ENCODE measurements around the gene STRAP.

The STRAP gene

GRCh38 chr12:15892645-15893259 lies 10.6 kb downstream of the STRAP start:
- Histone ChIP-seq H3K4me3 (ENCODE audit: insufficient read depth, low read length, poor library complexity, severe bottlenecking) (no peak overlapping the region), H3K27me3 (ENCODE audit: low read length) (no peaks in the 10 kb centered on the region), H3K79me2 (ENCODE audit: insufficient read depth, low read length) (peaks cover 20% of the 10 kb centered on the region), H3F3A (ENCODE audit: insufficient read depth) (peaks cover 13% of the 10 kb centered on the region; the same call in 1 of the 2 replicates), H3K9me2 (replicated peaks; ENCODE audit: insufficient read depth, low read length) (no peaks in the 10 kb centered on the region), H3K36me3 (ENCODE audit: low read length) (peaks cover 57% of the 10 kb centered on the region; the same call in 1 of the 2 replicates), H3K27ac (ENCODE audit: low read depth, low read length) (no peak overlapping the region), H2AFZ (ENCODE audit: low read depth, low read length, severe bottlenecking) (no peak overlapping the region), H3K4me2 (ENCODE audit: low read depth, low read length, poor library complexity, severe bottlenecking) (no peak overlapping the region), H3K9me3 (ENCODE audit: insufficient read depth, low read length) (no peaks in the 10 kb centered on the region), H3K9ac (ENCODE audit: low read length) (no peak overlapping the region), H4K20me1 (ENCODE audit: low read depth, low read length) (peaks cover 2% of the 10 kb centered on the region; the same call in 1 of the 2 replicates)
- TF ChIP-seq CTCF (IDR thresholded peaks at IDR 0.05; ENCODE audit: insufficient read depth, low read length, poor library complexity, severe bottlenecking), result no peak
- no peak for TF ChIP-seq EZH2phosphoT487 (conservative IDR thresholded peaks at IDR 0.05; ENCODE audit: low read length)

- H3K4me3 ChIP-seq (ENCODE audit: insufficient read depth, low read length, poor library complexity, severe bottlenecking), result no peak overlapping the region
- peaks cover 15% of the 10 kb centered on the region for H3K79me2 ChIP-seq (ENCODE audit: insufficient read depth, low read length)
- H4K20me1 ChIP-seq (ENCODE audit: low read depth, low read length), result peaks cover 2% of the 10 kb centered on the region; the same call in 1 of the 2 replicates
- H3K9me2 ChIP-seq (replicated peaks; ENCODE audit: insufficient read depth, low read length), result no peaks in the 10 kb centered on the region
- peaks cover 53% of the 10 kb centered on the region; the same call in 1 of the 2 replicates for H3K36me3 ChIP-seq (ENCODE audit: low read length)
- H2AFZ ChIP-seq (ENCODE audit: low read depth, low read length, severe bottlenecking), result no peak overlapping the region
- peaks cover 18% of the 10 kb centered on the region; the same call in 1 of the 2 replicates for H3F3A ChIP-seq (ENCODE audit: insufficient read depth)
- no peak overlapping the region for H3K9ac ChIP-seq (ENCODE audit: low read length)
- H3K27me3 ChIP-seq (ENCODE audit: low read length), result no peaks in the 10 kb centered on the region
- H3K9me3 ChIP-seq (ENCODE audit: insufficient read depth, low read length), result no peaks in the 10 kb centered on the region
- no peak overlapping the region for H3K4me2 ChIP-seq (ENCODE audit: low read depth, low read length, poor library complexity, severe bottlenecking)
- no peak overlapping the region for H3K27ac ChIP-seq (ENCODE audit: low read depth, low read length)
- TF ChIP-seq EZH2phosphoT487 (conservative IDR thresholded peaks at IDR 0.05; ENCODE audit: low read length), result no peak
- no peak for TF ChIP-seq CTCF (IDR thresholded peaks at IDR 0.05; ENCODE audit: insufficient read depth, low read length, poor library complexity, severe bottlenecking)
Observed at GRCh38 chr12:15893260-15893659, 11.1 kb downstream of the STRAP start.

DNA sequence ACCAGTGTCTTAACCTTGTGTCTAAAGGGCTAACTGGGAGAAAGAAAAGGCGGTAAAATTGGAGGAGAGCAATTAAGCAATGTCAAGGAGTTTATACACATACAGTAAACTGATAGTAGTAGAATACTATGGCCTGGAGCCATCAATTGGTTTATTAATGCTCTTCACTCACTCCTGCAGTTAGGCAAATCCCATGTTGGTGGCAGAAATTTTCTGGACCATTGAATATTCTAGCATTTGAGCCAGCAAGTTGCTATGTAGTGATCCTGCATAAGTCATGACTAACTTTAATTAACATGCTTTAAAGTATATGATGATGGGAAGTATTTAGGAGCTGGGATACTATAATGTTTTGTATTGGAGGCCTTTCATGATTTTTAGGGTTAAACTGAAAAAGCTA lies 14.7 kb downstream of the STRAP start:
- no peak overlapping the region for H2AFZ ChIP-seq (ENCODE audit: low read depth, low read length, severe bottlenecking)
- H3K4me2 ChIP-seq (ENCODE audit: low read depth, low read length, poor library complexity, severe bottlenecking), result no peak overlapping the region
- no peaks in the 10 kb centered on the region for H3K9me2 ChIP-seq (replicated peaks; ENCODE audit: insufficient read depth, low read length)
- H4K20me1 ChIP-seq (ENCODE audit: low read depth, low read length), result no peaks in the 10 kb centered on the region; the same call in 1 of the 2 replicates
- H3K36me3 ChIP-seq (ENCODE audit: low read length), result peaks cover 53% of the 10 kb centered on the region
- H3K4me3 ChIP-seq (ENCODE audit: insufficient read depth, low read length, poor library complexity, severe bottlenecking), result no peak overlapping the region
- TF ChIP-seq EZH2phosphoT487 (conservative IDR thresholded peaks at IDR 0.05; ENCODE audit: low read length), result no peak
- TF ChIP-seq CTCF (IDR thresholded peaks at IDR 0.05; ENCODE audit: insufficient read depth, low read length, poor library complexity, severe bottlenecking), result no peak
- no peaks in the 10 kb centered on the region for H3K27me3 ChIP-seq (ENCODE audit: low read length)
- H3F3A ChIP-seq (ENCODE audit: insufficient read depth), result peaks cover 26% of the 10 kb centered on the region; the same call in 1 of the 2 replicates
- no peak overlapping the region for H3K9ac ChIP-seq (ENCODE audit: low read length)
- no peaks in the 10 kb centered on the region for H3K9me3 ChIP-seq (ENCODE audit: insufficient read depth, low read length)
- H3K79me2 ChIP-seq (ENCODE audit: insufficient read depth, low read length), result no peaks in the 10 kb centered on the region
- no peak overlapping the region for H3K27ac ChIP-seq (ENCODE audit: low read depth, low read length)
